Endothelial cell of umbilical vein (primary cell): Measurements from ENCODE around the gene SMIM20.

ENCODE experiments used
- EZH2 ChIP-seq: IDR thresholded peaks from 2 replicates; pipeline ENCODE4 v1.6.1; 2012; ENCODE audit warnings: borderline replicate concordance, low read depth, mild to moderate bottlenecking, moderate library complexity, low read length, inconsistent platforms; ENCODE audit not compliant: severe bottlenecking
- POLR2A ChIP-seq: IDR thresholded peaks from 2 replicates; pipeline ENCODE4 v1.6.1; 2012; ENCODE audit warnings: low read depth, mild to moderate bottlenecking, control low read depth, low read length
- POLR2AphosphoS5 ChIP-seq: IDR thresholded peaks from 2 replicates; pipeline ENCODE4 v1.6.1; 2012; ENCODE audit warnings: low read depth, mild to moderate bottlenecking, control low read depth, low read length, moderate library complexity; ENCODE audit not compliant: insufficient read depth
- TF ChIP-seq, protein P1 (sequence below), 2 donors: IDR thresholded peaks; 1 replicate in 1 of 2; 2 replicates in 1 of 2; pipeline ENCODE4 v1.5.1; 2011; ENCODE audit warnings: low read length in 2 of 2, mild to moderate bottlenecking in 2 of 2, moderate library complexity in 2 of 2, control low read depth in 1 of 2, inconsistent platforms in 1 of 2, low read depth in 1 of 2; ENCODE audit not compliant: insufficient read depth in 1 of 2; ENCODE audit errors: extremely low read depth in 1 of 2
- TF ChIP-seq, protein P2 (sequence below): IDR thresholded peaks from 2 replicates; pipeline ENCODE4 v1.6.1; 2011; ENCODE audit not compliant: insufficient read depth, insufficient read length

DNA sequence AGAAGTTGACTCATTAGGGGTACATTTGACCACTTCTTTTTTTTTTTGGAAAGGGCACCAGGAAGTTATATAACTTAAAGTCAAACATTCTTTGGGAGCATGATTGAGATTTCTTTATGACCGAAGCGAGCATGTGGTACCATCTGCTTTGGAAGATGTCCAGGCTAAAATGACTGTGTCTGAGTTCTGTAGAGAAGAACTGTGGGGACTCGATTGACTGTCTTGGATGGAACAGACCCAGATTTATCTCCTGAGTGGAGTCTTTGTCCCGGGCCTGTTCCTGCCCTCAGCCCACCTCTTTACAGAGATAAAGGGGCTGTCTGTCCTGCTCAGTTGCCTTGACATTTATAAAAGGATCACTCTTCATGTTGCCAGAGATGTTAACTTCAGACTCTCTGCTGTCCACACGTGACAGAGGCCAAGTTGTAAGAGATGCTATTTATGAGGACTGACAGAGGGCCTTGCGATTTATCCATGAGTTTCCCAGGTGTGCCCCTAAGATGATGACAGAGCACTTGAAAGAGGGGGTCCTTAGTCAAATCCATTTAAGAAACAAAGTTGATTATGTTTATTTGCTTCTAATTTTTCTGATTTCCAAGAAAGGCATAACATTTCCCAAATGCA, 16.8 kb downstream of the SMIM20 start:
- TF ChIP-seq, protein P1, sequence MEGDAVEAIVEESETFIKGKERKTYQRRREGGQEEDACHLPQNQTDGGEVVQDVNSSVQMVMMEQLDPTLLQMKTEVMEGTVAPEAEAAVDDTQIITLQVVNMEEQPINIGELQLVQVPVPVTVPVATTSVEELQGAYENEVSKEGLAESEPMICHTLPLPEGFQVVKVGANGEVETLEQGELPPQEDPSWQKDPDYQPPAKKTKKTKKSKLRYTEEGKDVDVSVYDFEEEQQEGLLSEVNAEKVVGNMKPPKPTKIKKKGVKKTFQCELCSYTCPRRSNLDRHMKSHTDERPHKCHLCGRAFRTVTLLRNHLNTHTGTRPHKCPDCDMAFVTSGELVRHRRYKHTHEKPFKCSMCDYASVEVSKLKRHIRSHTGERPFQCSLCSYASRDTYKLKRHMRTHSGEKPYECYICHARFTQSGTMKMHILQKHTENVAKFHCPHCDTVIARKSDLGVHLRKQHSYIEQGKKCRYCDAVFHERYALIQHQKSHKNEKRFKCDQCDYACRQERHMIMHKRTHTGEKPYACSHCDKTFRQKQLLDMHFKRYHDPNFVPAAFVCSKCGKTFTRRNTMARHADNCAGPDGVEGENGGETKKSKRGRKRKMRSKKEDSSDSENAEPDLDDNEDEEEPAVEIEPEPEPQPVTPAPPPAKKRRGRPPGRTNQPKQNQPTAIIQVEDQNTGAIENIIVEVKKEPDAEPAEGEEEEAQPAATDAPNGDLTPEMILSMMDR (IDR thresholded peaks at IDR 0.05; ENCODE audit: extremely low read depth in 1 of 2, insufficient read depth in 1 of 2, low read depth in 1 of 2, low read length in 2 of 2) = no peak
- TF ChIP-seq, protein P2, sequence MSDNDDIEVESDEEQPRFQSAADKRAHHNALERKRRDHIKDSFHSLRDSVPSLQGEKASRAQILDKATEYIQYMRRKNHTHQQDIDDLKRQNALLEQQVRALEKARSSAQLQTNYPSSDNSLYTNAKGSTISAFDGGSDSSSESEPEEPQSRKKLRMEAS = no peak
- no peak for TF ChIP-seq POLR2AphosphoS5
- TF ChIP-seq EZH2 = no peak
- no peak for TF ChIP-seq POLR2A
